Daoy (cell line): Measurements from ENCODE around the gene MIF4GD. TPM values are rescaled to one million over a fixed set of nuclear protein-coding genes. Genes with fewer than 3 reads are reported as not detected.
"Not testable (repeated sequence)": the region's sequence is repeated elsewhere in the genome, so short reads cannot be mapped to it uniquely, and the experiment has no call there.

Source experiments
- DNase-seq: peaks from one replicate; pipeline ENCODE4 v3.0.0-alpha.2; 2015; ENCODE audit warnings: low read depth
- total RNA-seq: library from RNA; depleted of rRNA; stranded (reverse); fragments of >200 nt; shearing (Covaris generic); gene quantifications from 2 replicates; pipeline ENCODE4 v1.2.3, GENCODE V29; 2014; rRNA removed

Gene MIF4GD, protein sequence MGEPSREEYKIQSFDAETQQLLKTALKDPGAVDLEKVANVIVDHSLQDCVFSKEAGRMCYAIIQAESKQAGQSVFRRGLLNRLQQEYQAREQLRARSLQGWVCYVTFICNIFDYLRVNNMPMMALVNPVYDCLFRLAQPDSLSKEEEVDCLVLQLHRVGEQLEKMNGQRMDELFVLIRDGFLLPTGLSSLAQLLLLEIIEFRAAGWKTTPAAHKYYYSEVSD
- 6.7 and 9.4 TPM in 2 replicates for total RNA-seq

DNA sequence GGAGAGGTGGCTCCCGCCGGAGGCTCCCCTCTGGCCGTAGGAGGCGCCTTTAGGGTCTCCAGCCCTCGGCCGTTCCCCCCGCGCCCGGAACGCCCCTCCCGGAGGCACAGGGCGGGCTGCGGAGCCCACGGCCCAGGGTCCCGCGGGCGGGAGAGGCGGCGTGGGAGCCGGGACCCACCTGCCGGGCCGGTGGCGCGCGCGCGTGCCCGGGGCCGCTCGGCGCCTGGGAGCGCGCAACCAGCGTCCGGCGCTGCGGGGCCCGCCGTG is at the start of gene MIF4GD:
Gene MIF4GD, minus strand, starts transcription at position 266 of the 267 bp plus-strand sequence. CDS start 1,036 bp downstream, outside the sequence.
- no peak for DNase-seq

DNA sequence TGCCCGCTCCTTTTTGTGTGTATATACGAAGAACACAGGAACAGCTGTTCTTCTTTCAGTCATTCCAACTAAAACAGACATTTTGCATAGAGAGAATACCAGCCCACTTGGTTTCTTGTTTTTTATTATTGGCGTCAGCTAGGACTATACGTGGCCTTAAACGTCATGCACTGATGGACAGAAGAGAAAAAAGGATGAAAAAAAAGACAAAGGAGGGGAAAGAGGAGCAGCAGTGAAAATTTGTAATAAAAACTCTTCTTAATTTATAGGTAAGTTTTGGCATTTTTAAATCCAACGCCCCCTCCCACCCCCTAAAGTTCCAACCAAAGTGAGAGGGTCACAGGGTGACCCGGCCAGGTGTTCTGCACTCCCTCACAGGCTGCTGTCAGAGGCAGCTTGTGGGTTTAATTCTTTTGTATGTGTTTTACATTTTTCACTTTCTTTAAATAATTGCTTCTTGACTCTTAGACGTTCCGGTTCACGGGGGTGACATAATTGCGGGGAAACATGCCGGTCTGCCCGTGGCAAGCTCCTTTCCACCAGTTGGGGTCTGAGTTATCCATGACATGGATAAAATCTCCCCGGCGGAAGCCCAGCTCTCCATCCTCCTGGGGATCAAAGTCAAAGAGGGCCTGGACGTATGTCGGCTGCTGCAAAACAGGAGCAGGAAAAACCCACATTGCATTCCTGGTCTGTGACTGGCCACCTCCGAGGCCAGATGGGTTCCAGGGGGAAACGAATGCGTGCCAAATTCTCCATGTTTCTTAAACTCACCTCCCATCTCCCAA is 49.1 kb upstream of the MIF4GD start:
- peak; percentile 81 for DNase-seq

DNA sequence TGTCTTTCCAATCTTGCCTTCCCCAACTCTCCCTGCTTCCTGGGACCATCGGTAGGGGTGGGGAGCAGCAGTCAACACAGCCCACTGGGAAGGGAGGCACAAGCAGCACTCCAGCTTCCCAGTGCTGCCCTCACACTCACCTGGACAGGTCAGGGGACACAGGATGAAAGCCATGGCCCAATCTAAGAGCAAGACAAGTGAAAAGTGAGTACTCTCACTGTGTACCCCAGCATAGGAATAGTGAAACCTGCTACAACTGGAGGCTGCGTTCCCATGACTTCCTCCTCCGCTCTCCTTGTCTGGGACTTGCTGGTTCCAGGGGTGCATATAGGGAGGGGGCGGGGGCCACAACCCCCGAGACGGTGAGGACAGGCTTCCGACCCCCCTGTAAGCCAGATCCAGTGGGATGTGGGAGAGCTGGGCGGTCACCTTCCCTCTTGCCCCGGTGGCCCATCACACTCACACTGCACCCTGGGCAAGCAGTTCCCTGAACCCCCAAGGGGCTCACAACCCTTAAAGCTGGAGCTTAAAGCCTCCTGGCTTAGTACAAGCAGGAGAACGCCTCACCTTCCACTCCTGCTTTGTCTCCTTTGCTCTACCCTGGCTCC is 47.7 kb upstream of the MIF4GD start:
- DNase-seq: no peak

DNA sequence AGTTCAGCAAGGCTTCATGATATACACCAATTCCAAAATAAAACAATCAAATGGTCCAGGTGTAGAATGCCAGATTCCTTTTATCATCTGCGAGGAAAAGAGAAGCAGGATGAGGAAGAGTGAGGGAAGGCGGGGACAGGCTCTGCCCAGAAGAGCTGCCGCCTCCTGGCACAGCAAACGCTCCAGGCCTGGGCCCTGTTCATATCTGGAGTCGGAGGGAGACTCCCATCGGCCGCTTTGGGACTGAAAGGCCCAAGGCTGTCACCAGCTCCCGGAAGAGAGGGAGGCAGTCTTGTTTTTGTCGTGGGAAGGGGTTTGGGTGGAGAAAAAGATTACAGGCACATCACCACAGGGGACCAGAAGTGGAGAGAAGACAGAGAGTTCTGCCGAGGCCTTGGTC is 47.2 kb upstream of the MIF4GD start:
- DNase-seq: no peak

DNA sequence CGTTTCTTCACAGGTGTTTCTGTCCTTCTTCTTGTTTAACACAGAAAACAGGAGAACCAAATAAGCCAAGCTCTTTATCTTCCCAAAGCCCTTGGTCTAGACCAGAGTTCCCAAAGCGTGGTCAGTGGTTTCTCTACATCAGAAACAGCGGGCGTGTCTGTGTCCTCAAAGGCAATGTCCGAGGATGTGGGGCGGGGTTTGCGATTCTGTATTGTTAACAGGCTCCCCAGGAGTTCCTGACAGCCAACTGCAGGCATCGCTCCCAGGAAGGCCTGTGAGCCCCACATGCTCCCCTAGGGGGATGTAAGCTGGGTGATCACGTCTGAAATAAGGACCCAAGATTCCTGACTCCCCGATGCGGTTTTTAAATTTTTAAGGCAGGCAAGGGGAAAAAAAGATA is 46.6 kb upstream of the MIF4GD start:
- DNase-seq: no peak

DNA sequence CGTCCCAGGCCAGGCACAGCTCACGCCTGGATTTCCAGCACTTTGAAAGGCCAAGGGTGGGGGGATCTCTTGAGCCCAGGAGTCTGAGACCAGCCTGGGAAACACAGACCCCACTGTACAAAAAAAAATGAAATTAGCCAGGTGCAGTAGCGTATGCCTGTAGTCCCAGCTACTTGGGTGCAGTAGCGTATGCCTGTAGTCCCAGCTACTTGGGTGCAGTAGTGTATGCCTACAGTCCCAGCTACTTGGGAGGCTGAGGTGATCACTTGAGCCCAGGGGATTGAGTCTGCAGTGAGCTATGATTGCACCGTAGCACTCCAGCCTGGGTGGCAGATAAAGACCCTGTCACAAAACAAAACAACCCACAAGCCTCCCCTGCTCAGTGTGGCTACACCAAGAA is 45.2 kb upstream of the MIF4GD start:
- no peak for DNase-seq

DNA sequence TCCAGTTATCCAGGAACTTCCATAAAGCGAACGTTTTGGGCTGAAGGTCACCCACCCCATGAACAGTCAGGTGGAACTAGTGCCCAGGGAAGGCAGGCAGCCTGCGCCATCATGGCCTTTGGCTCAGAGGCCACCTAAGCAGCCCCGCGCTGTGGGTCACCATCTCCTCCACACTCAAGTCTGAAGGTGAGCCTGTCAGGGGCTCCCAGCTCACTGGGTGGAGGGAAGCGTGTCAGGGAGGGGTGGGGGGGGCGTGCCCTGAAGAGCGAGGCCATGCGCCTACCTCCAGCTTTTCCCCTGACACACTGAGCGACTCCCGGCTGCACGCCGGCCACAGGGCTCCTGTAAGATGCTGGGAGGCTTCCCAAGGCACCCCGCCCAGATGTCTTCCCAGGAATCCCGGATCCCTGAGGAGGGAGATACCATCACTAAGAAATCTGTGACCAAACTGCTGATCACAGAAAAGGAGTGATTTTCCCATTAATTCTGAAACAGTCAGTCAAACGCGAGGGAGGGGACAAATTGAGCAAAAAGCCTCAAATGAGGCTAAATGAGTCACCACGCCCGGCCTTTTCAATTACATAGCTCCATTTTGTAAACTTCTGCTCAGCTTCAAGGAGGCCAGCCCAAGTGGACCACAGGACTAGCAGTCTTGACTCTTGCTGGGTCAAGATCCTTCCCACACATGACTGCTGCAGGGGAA is 44.7 kb upstream of the MIF4GD start:
- no peak for DNase-seq

DNA sequence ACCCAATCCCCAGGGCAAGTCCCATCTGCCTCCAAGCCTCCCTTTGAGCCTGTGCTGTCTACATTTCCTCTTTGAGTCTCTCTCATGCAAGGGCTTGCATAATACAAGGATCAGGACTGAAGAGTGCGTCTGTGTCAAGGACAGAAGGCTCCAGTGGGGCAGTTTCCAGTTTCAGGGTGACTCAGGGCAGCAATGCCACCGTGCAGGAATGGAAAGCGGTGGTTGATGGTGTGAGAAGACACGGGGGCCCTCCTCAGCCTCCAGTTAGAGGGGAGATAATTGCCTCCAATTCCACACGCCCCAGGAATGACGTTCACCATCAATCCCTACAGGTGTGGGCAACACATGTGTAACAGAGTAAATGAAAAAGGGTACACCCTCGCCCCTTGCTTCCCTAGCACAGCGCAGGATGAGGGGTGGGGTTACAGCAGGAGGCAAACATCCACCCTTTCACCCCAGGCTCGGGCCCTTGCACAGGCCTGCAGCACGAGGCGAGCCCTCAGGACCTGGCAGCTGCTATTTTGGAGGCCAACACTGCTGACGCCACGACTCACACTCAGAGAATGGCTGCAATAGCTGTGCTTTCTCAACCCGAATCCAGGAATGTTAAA is 43.0 kb upstream of the MIF4GD start:
- no peak for DNase-seq

DNA sequence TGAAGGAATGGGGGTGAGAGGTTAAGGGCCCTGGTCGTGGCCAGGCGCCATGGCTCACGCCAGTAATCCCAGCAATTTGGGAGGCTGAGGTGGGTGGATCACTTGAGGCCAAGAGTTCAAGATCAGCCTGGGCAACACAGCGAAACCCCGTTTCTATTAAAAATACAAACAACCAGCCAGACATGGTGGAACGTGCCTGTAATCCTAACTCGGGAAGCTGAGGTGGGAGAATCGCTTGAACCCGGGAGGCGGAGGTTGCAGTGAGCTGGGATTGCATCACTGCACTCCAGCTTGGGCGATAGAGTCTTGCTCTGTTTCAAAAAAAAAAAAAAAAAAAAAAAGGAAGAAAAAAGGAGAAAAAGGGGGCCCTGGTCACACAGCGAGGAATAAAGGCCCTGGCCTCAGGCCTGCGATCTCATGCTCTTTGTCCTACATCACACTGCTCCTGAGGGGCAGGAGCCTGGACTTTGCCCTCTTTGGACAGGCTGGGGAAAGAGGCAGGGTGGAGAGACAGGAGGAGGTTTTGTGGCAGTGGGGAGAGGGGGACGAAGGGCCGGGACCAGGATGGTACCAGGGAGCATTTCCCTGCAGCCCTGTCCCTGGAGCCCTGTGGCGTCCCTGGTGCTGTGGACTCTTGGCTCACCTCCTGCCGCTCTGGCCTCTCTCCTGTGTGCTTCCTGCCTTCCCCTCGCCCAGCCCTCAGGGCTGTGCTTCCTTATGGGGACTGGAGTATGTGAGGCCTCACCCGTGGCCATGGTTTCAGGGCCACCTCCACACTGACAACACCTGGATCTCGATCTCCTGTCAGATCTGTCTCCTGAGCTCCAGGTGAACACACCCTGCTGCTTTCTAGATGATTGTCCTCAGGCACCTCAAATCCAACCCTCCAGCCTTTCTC is 38.0 kb upstream of the MIF4GD start:
- no peak for DNase-seq

DNA sequence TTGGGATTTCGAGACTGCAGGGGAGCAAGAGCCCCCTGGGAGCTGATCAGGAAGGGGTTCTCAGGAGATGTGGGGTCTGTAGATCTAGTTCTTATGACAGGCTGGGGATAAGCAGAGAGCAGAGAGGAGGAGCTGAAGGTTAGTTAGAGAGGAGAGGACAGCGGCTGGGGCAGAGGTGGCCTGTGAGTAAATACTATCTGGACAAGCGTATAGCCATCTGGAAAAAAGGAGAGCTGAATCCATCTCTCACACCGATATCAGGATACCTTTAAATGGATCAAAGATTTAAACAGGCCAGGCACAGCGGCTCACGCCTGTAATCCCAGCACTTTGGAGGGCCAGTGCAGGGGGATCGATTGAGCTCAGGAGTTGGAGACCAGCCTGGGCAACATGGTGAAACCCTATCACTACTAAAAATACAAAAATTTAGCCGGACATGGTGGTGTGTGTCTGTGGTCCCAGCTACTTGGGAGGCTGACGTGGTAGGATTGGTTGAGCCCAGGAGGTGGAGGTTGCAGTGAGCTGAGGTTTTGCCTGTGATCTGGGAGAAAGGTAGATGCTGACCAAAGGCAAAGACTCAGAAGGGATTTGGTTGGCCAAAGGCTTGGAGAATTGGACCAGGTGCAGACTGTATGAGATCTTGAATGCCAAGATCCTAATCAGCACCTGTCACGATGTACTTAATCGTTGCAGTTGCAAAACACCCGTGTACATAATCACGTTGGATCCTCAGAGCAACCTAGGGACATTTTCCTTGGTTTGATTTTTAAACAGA is 37.1 kb upstream of the MIF4GD start:
- no peak for DNase-seq

DNA sequence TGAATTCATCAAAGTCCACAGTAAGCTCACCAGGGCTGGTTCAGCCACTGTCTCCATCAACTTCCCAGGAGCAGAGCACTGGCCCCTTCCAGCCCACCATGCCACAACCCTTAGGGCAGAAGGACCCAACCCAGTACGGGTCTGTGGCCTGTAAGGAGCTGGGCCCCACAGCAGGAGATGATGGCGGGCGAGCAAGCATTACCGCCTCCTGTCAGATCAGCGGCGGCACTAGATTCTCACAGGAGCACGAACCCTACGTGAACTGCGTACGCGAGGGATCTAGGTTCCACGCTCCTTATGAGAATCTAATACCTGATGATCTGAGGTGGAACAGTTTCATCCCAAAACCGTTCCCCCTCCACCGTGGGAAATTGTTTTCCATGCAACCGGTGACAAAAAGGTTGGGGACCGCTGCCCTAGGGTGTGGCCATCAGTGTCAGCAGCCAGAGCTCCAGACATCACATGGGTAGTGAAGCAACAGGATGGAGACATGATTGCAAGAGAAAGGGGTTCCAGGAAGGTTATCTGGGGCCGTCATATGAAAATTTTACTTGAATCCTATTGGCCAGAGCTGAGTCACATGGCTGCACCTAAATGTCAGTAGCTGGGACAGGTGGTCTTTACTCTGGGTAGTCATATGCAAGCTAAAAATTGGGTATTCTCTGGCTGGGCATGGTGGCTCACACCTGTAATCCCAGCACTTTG is 30.6 kb upstream of the MIF4GD start:
- DNase-seq: no peak

DNA sequence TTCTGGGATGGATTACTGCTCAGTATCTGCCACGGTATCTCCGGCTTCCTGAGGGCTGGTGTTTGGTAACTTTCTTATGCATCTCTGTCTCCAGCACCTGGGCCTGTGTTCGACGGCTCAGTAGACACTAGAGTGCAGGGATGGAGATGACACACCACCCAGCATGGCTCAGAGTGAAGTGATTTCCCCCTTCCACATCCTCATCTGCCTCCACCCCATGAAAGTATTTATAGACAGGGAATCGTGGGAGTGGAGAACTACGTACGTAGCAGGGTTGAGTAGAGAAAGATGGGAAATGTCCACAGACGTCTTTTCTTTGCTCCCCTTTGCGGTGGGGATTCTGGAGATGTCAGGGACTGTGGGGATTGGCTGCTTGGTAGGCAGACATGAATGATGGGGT is 30.0 kb upstream of the MIF4GD start:
- no peak for DNase-seq

DNA sequence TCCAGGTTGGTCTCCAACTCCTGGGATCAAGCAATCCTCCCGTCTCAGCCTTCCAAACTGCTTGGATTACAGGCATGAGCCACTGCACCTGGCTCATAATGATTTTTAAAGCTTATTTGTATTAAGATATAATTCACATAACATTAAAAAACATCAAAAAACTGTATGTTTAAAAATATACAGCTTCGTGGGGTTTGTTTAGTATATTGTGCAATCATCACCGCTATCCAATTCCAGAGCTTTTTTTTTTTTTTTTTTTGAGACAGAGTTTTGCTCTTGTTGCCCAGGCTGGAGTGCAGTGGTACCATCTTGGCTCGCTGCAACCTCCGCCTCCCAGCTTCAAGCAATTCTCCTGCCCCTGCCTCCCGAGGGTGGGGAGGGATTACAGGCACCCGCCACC is 29.2 kb upstream of the MIF4GD start:
- DNase-seq: no peak

DNA sequence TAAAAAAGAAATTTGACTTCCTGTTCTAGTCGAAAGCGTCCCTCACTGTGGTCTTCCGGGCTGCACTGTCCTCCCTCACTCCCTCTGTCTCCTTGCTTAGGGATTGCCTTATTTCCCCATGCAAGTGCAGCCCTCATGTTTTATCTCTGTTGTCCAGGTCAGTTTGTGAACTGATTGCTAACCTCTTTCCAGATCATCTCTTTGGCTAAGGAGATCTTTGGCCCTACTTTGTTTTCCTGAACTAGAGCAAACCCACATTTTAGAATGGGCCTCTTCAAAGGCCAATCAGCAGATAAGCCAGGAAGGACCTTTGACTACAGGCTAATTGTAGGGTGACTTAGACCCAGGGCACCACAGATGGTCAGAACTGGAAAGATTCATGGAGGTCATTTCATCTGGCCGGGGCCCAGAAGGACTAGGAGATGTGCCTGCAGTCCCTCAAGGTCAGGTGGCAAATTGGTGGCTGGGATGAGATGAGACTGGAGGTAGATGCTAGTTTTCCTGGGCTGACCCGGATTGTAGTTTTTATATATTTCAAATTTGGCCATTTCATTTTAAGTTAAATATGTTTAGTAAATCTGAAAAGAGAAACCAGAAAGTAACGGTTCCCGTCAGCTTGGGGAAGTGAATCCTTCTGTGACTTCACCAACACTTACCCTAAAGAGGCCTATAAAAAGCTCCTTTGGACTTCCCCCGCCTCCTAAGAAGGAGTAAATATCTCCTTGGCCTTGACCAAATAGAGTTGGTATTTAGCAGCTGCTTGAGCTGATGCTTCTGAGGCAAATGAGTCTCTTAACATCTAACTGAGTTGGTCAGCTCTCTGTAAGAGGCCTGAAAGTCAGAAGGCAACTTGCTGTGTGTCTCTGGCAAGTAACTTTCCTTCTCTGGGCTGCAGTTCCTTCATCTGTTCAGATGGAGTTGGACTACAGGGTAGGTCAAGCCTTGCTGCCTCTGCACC is 24.4 kb upstream of the MIF4GD start:
- DNase-seq: no peak

DNA sequence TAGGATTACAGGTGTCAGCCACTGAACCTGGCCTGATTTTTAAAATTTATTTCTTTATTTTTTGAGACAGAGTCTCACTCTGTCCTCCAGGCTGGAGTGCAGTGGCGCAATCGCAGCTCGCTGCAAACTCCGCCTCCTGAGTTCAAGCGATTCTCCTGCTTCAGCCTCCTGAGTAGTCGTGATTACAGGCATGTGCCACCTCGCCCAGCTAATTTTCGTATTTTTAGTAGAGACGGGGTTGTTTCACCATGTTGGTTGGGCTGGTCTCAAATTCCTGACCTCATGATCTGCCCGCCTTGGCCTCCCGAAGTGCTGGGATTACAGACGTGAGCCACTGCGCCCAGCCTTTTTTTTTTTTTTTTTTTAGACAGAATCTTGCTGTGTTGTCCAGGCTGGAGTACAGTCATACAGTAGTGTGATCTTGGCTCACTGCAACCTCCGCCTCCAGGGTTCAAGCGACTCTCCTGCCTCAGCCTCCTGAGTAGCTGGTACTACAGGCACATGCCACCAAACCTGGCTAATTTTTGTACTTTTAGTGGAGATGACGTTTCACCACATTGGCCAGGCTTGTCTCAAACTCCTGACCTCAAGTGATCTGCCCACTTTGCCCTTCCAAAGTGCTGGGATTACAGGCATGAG is 21.9 kb upstream of the MIF4GD start:
- not testable (repeated sequence) for DNase-seq

DNA sequence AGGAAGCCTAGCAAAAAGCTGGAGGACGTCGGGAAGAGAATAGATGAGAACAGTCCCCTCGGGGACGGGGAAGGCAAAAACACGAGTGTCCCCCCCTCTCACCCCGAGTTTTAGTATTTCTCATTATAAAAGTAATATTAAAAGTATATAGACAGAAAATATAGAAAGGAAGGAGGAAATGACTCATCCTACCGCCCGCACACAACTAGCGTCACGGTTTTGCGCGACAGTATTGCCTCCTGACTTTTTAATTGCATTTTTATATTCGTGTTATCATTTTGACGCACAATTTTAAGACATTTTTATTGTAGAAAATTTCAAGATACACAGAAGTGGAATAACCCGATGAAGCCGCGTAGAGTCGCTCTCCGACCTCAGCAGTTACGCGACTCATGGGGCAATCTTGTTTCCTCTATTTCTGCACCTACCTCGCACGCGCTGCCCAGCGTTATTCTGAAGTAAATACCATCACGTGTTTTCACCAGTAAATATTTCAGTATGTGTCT is 18.9 kb upstream of the MIF4GD start:
- peak; percentile 57 for DNase-seq

DNA sequence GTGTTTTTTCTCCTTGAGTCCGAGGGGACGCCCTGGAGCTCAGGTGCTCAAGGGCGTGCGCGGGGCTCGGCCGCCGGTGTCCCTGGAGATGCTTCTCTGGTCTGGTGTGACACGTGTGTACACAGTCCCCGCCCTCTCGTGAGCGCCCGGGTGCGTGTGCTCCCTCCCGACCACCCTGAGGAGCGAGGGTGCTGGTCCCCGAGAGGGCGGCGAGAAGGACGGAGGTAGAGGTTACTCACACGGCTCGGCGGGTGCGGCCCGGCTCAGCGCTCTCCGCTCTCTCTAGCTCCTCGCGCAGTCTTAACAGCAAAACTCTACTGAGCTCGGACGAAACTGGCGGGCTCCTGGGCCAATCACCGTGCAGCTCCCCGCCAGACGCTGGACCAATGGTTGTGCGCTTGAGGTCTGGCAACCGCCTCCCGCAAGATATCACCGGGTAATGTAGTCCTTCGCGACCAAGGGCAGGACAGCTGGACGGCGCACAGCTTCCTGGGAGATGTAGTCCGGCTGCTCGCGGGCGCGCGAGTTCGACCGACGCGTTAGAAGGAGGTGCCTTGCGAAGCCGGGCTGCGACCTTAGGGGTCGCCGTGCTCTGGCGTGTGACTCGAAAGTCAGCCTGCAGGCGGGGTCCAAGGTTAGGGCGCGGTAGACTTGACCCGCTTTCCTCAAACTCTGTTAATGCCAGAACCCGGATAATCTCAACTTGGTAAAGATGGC is 18.2 kb upstream of the MIF4GD start, which contains the start of gene SLC25A19:
Gene SLC25A19, minus strand, starts transcription at position 319 of the 717 bp plus-strand sequence. CDS start 2,669 bp downstream, outside the sequence.
- DNase-seq: peak; percentile 99
